ENCODE measurements around the gene RNF123.
A peak's percentile ranks its signal among the peaks of the same experiment; 100 is the strongest.

RNF123 gene

GRCh38 chr3:49701388-49702077 is 12.2 kb downstream of the RNF123 start:
- no peak overlapping the region for H3K4me3 ChIP-seq (replicated peaks; ENCODE audit: insufficient read depth, low read length)
- no peak overlapping the region for H3K27ac ChIP-seq (replicated peaks)
- DNase-seq (ENCODE audit: low read depth in 1 of 2, low spot score in 1 of 2): no peak
- H3K27me3 ChIP-seq (ENCODE audit: insufficient read depth, poor library complexity, severe bottlenecking): no peaks in the 10 kb centered on the region
- TF ChIP-seq GABPA (IDR thresholded peaks at IDR 0.05; ENCODE audit: low read depth): no peak
- TF ChIP-seq CTCF (IDR thresholded peaks at IDR 0.05; ENCODE audit: insufficient read depth, low read length): peak; percentile 4

GRCh38 chr3:49702672-49703071 is 13.3 kb downstream of the RNF123 start:
- Histone ChIP-seq H3K27me3 (ENCODE audit: insufficient read depth, poor library complexity, severe bottlenecking) (no peaks in the 10 kb centered on the region), H3K27ac (replicated peaks) (no peak overlapping the region), H3K4me3 (replicated peaks; ENCODE audit: insufficient read depth, low read length) (no peak overlapping the region)
- no peak for DNase-seq (ENCODE audit: low read depth in 1 of 2, low spot score in 1 of 2)
- TF ChIP-seq POLR2AphosphoS5 (IDR thresholded peaks at IDR 0.05; ENCODE audit: low read depth) (no peak), GABPA (IDR thresholded peaks at IDR 0.05; ENCODE audit: low read depth) (no peak), CTCF (IDR thresholded peaks at IDR 0.05; ENCODE audit: insufficient read depth, low read length) (no peak), REST (IDR thresholded peaks at IDR 0.05; ENCODE audit: insufficient replicate concordance, low read depth) (no peak), SPI1 (IDR thresholded peaks at IDR 0.05; ENCODE audit: borderline replicate concordance, low read depth) (no peak)

- Histone ChIP-seq H3K27ac (replicated peaks) (no peak overlapping the region), H3K27me3 (ENCODE audit: insufficient read depth, poor library complexity, severe bottlenecking) (no peaks in the 10 kb centered on the region), H3K4me3 (replicated peaks; ENCODE audit: insufficient read depth, low read length) (no peak overlapping the region)
- no peak for TF ChIP-seq POLR2AphosphoS5 (IDR thresholded peaks at IDR 0.05; ENCODE audit: low read depth)
- TF ChIP-seq GABPA (IDR thresholded peaks at IDR 0.05; ENCODE audit: low read depth): no peak
- peak; percentile 94 for TF ChIP-seq CTCF (IDR thresholded peaks at IDR 0.05; ENCODE audit: insufficient read depth, low read length)
- peak in 1 of 2 experiments; percentile 67 for DNase-seq (ENCODE audit: low read depth in 1 of 2, low spot score in 1 of 2)
Measured at GRCh38 chr3:49703443-49703927, 14.1 kb downstream of the RNF123 start.

GRCh38 chr3:49703956-49704355 is 14.6 kb downstream of the RNF123 start:
- no peak overlapping the region for H3K27ac ChIP-seq (replicated peaks)
- no peaks in the 10 kb centered on the region for H3K27me3 ChIP-seq (ENCODE audit: insufficient read depth, poor library complexity, severe bottlenecking)
- DNase-seq (ENCODE audit: low read depth in 1 of 2, low spot score in 1 of 2): no peak
- no peak overlapping the region for H3K4me3 ChIP-seq (replicated peaks; ENCODE audit: insufficient read depth, low read length)
- TF ChIP-seq SPI1 (IDR thresholded peaks at IDR 0.05; ENCODE audit: borderline replicate concordance, low read depth) (no peak), GABPA (IDR thresholded peaks at IDR 0.05; ENCODE audit: low read depth) (no peak), CTCF (IDR thresholded peaks at IDR 0.05; ENCODE audit: insufficient read depth, low read length) (no peak), REST (IDR thresholded peaks at IDR 0.05; ENCODE audit: insufficient replicate concordance, low read depth) (no peak), POLR2AphosphoS5 (IDR thresholded peaks at IDR 0.05; ENCODE audit: low read depth) (no peak)

All from HL-60 (cell line).